Astrocyte of the spinal cord (primary cell): ENCODE results near the gene SLC27A1.
"Not testable (repeated sequence)": the region's sequence is repeated elsewhere in the genome, so short reads cannot be mapped to it uniquely, and the experiment has no call there.

Experiments
- DNase-seq: peaks from one replicate; pipeline ENCODE4 v3.0.0; 2011; ENCODE audit warnings: low read depth, low spot score
- H3K4me3 ChIP-seq: 2 replicates; pipeline ENCODE4 v1.5.1; 2011; ENCODE audit warnings: low read depth, mild to moderate bottlenecking, low read length, moderate library complexity
- CTCF ChIP-seq: IDR thresholded peaks from 2 replicates; pipeline ENCODE4 v1.5.1; 2012; ENCODE audit warnings: low read depth, mild to moderate bottlenecking, low read length, inconsistent platforms
- in situ Hi-C: cut with HindIII; loops from 2 replicates; pipeline ENCODE4 v1.10.0; 2017; ENCODE audit warnings: low sequenced_read_pairs

SLC27A1 gene

GRCh38 chr19:17497149-17497798 is 26.9 kb downstream of the SLC27A1 start:
- H3K4me3 ChIP-seq: no peak overlapping the region
- DNase-seq: no peak
- no peak for TF ChIP-seq CTCF
- in situ Hi-C loops: no loop called here

DNA sequence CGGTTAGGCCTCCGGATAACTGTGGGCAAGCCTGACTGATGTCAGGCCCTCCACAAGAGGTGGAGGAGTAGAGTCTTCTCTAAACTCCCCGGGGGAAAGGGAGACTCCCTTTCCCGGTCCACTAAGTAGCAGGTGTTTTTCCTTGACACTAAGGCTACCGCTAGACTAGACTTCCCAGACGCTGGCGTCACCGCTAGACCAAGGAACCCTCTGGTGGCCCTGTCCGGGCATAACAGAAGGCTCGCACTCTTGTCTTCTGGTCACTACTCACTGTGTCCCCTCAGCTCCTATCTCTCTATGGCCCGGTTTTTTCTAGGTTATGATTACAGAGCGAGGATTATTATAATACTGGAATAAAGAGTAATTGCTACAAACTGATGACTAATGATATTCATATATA is 28.7 kb downstream of the SLC27A1 start:
- H3K4me3 ChIP-seq, in situ Hi-C loops, DNase-seq: not testable (repeated sequence)

GRCh38 chr19:17499648-17500446 is 29.5 kb downstream of the SLC27A1 start:
- in situ Hi-C loops: no loop called here
- DNase-seq: no peak
- no peak overlapping the region for H3K4me3 ChIP-seq
- no peak for TF ChIP-seq CTCF

DNA sequence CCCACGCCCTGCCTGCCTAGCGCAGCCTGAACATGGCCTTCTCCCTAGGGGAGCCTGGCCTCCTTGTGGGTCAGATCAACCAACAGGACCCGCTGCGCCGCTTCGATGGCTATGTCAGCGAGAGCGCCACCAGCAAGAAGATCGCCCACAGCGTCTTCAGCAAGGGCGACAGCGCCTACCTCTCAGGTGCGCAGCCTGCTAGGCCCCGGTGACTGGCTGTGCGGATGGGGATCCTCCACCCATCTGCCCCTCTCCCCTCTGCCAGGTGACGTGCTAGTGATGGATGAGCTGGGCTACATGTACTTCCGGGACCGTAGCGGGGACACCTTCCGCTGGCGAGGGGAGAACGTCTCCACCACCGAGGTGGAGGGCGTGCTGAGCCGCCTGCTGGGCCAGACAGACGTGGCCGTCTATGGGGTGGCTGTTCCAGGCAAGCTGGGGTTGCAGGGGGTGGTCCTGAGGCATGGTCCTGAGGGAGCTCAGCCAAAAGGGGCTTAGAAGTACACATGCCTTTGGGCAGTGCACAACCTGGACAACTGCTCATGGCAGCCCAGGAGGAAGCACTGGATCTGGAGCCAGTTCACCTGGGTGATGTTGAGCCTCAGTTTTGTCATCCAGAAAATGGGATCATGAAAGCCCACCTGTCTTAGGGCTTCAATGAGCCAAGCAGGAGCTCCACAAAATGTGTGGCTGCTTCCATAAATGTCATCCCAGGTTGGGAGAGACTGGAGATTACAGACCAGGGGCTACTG is 30.3 kb downstream of the SLC27A1 start:
- in situ Hi-C loops: no loop called here
- no peak overlapping the region for H3K4me3 ChIP-seq
- no peak for DNase-seq
- no peak for TF ChIP-seq CTCF

GRCh38 chr19:17503240-17503639 is 32.9 kb downstream of the SLC27A1 start:
- TF ChIP-seq CTCF: no peak
- H3K4me3 ChIP-seq: no peak overlapping the region
- in situ Hi-C loops: no loop called here
- no peak for DNase-seq

DNA sequence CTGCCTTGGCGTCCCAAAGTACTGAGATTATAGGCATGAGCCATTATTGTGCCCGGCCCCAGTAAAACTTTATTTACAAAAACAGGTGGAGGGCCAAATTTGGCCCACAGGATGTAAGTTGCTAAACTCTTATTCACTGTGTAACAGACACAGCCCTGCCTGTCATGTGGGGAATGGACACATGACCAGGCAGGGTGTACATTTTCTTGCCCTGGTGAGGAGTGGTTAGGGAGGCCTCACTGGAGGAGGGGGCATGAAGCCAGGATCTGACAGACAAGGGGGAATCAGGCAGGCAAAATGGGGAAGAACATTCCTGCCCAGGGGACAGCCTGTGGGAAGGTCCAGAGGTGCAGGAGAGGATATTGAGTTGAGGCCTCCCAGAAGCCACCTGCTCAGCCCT is 33.7 kb downstream of the SLC27A1 start:
- in situ Hi-C loops: no loop called here
- no peak for TF ChIP-seq CTCF
- no peak overlapping the region for H3K4me3 ChIP-seq
- DNase-seq: no peak

GRCh38 chr19:17504456-17504855 is 34.1 kb downstream of the SLC27A1 start:
- TF ChIP-seq CTCF: no peak
- H3K4me3 ChIP-seq: no peak overlapping the region
- in situ Hi-C loops: no loop called here
- DNase-seq: no peak
